GM12872 (cell line): ENCODE measurements around the gene CRACDL.

ENCODE experiments used
- CTCF ChIP-seq: IDR thresholded peaks from 3 replicates; pipeline ENCODE4 v1.5.1; 2011; ENCODE audit warnings: low read depth, mild to moderate bottlenecking, low read length, moderate library complexity; ENCODE audit not compliant: insufficient read depth

CRACDL gene

GRCh38 chr2:98946855-98947254, 10.8 kb upstream of the CRACDL start:
- no peak for TF ChIP-seq CTCF

GRCh38 chr2:98944775-98945174, 8.8 kb upstream of the CRACDL start:
- TF ChIP-seq CTCF, result no peak

GRCh38 chr2:98940102-98940501, 4.1 kb upstream of the CRACDL start:
- TF ChIP-seq CTCF, result no peak

- no peak for TF ChIP-seq CTCF
Observed at GRCh38 chr2:98937906-98938305, 1.9 kb upstream of the CRACDL start.

GRCh38 chr2:98936353-98937351, 627 bp upstream of the CRACDL start:
- no peak for TF ChIP-seq CTCF

GRCh38 chr2:98935111-98935770, 784 bp downstream of the CRACDL start:
- TF ChIP-seq CTCF, result no peak

GRCh38 chr2:98932778-98933343, 3.2 kb downstream of the CRACDL start:
- no peak for TF ChIP-seq CTCF
